ENCODE data around the gene USF3. TPM values are rescaled to one million over a fixed set of nuclear protein-coding genes. Genes with fewer than 3 reads are reported as not detected.

Gene USF3
- total and polyA plus RNA-seq, 2 of the 4 experiments (the other 2 are of a cell fraction), result 3.0 to 5.2 TPM

DNA sequence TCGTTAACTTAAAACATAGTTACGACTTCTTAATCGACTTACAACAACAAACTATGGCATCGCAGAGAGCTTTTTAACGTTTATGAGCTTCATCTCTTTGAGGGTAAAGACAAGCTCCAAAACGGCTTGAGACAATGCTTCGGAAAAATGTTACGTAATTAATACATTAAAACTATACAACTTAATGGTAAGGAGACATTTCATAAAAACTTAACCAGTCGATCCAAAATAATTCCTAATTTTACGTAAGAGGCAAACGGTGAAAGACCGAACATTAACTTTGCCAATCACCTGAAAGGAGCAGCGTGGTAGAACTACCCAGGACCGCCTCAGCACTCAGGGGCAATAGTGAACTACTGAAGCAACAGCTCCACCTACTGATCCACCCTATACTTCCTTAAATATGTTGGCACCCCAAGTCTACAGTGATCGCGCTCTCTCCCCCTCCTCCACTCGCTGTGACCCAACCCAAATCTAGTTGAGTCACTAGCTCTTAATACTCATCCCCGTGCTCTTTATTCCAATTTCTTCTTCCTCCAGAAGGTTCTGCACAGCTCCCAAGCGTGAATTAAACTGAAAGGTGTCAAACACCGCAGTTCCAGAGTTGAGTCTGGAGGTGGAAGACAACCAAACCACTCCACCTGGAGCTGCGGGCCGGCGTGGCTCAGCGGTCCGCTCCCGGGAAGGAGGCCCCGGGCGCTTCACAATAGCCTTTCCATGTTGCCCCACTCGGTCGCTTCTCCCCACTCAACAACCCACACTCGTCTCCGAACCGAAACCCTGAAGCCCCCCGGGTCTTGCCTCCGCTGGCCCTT is 48.7 kb upstream of the USF3 start:
- peaks cover 6% of the 10 kb centered on the region; the same call in 1 of the 2 replicates for H3K4me1 ChIP-seq (ENCODE audit: control insufficient read depth, insufficient read depth, low read length)
- H2AFZ ChIP-seq (replicated peaks; ENCODE audit: low read length, poor library complexity), result peak overlapping the region; percentile 98
- BruUV-seq (replicated peaks), result no TSS peak
- H2BK120ac ChIP-seq (ENCODE audit: low read depth, low read length), result peak overlapping the region; percentile 40
- H3K9me1 ChIP-seq (ENCODE audit: insufficient read depth, low read length), result peaks cover 10% of the 10 kb centered on the region; the same call in 1 of the 2 replicates
- intact Hi-C loops (cut with micrococcal nuclease), result loop anchor here (1.0 to 10.0 kb wide), 6 partner anchors 38 to 690 kb away; partner anchors contain the start of genes CCDC191, GRAMD1C and QTRT2
- peak overlapping the region; percentile 84 for H2AK5ac ChIP-seq (ENCODE audit: low read depth, low read length)
- peak overlapping the region; percentile 96 for H2AK9ac ChIP-seq (replicated peaks; ENCODE audit: low read depth, low read length, poor library complexity)
- WGBS, 2 experiments (ENCODE audit: extremely low coverage in 2 of 2, insufficient read length in 1 of 2), result 0% methylated on average over 4 of the region's 35 CpGs; no CpG with 5 or more reads in 1 of the 2 experiments
- peak overlapping the region; percentile 55; the same call in 1 of the 2 replicates for H3K23ac ChIP-seq (ENCODE audit: low read depth, low read length)
- H3K4me2 ChIP-seq (ENCODE audit: low read depth, low read length), result peak overlapping the region; percentile 80
- no peaks in the 10 kb centered on the region for H3K9me3 ChIP-seq (ENCODE audit: control insufficient read depth, insufficient read depth, low read length)
- CTCF ChIA-PET, result interaction anchor here (0.5 to 1.8 kb wide), 14 partner anchors 9 to 679 kb away, joined by 3 to 7 read pairs (median 4); no protein-coding TSS in a partner anchor
- POLR2A ChIA-PET (ENCODE audit: unreplicated experiment), result interaction anchor here (0.6 to 2.0 kb wide), 2 partner anchors 29 to 161 kb away, joined by 3 to 8 read pairs; no protein-coding TSS in a partner anchor
- ATAC-seq (ENCODE audit: low read depth), result peak; percentile 59
- H2BK5ac ChIP-seq (ENCODE audit: low read depth, low read length, poor library complexity, severe bottlenecking), result peak overlapping the region; percentile 80
- H2BK15ac ChIP-seq (ENCODE audit: low read depth, low read length), result no peak overlapping the region; the same call in 2 of the 3 replicates
- DNase-seq, result peak; percentile 90
- peaks cover 3 to 55% of the 10 kb centered on the region in 2 experiments; a peak in 3 of 4 replicates for H3K79me1 ChIP-seq (ENCODE audit: low read depth in 1 of 2, low read length in 2 of 2)
- dilution Hi-C loops (cut with HindIII; ENCODE audit: low sequenced_read_pairs, unreplicated experiment), result no loop called here
- peak overlapping the region; percentile 0; the same call in 1 of the 2 replicates for H2BK20ac ChIP-seq (ENCODE audit: low read depth, low read length)
- in situ Hi-C loops (cut with MboI; ENCODE audit: low sequenced_read_pairs), result no loop called here
- H3K4me3 ChIP-seq (ENCODE audit: insufficient read depth, low read depth, low read length), result peak overlapping the region; percentile 82
- H4K5ac ChIP-seq (ENCODE audit: low read depth, low read length), result peak overlapping the region; percentile 46
- H4K91ac ChIP-seq (ENCODE audit: insufficient read depth, low read depth, low read length), result peak overlapping the region; percentile 29
- peak overlapping the region; percentile 90 for H3K56ac ChIP-seq (ENCODE audit: extremely low read depth, insufficient read depth, low read length)
- H3K18ac ChIP-seq (ENCODE audit: low read depth, low read length), result peak overlapping the region; percentile 21
- peak overlapping the region; percentile 85 for H3K27ac ChIP-seq (ENCODE audit: insufficient read depth, low read length)
- H3K4ac ChIP-seq (ENCODE audit: low read depth, low read length), result peak overlapping the region; percentile 76
- H4K20me1 ChIP-seq (ENCODE audit: insufficient read depth, low read length), result peaks cover 49% of the 10 kb centered on the region
- no peaks in the 10 kb centered on the region for H3K36me3 ChIP-seq (ENCODE audit: control insufficient read depth, insufficient read depth, low read length)
- peak overlapping the region; percentile 88 for H3K9ac ChIP-seq (ENCODE audit: low read depth, low read length)
- peak overlapping the region; percentile 76 for H3K14ac ChIP-seq (replicated peaks; ENCODE audit: low read depth, low read length)
- peak overlapping the region; percentile 65 to 96; a peak in 3 of 4 replicates for H4K8ac ChIP-seq (ENCODE audit: low read depth in 2 of 2, low read length in 2 of 2)
- H3K27me3 ChIP-seq (ENCODE audit: control insufficient read depth, insufficient read depth, low read length), result no peaks in the 10 kb centered on the region
- no peak for TF ChIP-seq RFX5 (IDR thresholded peaks at IDR 0.05; ENCODE audit: low read depth, low read length)
- TF ChIP-seq, protein P1, sequence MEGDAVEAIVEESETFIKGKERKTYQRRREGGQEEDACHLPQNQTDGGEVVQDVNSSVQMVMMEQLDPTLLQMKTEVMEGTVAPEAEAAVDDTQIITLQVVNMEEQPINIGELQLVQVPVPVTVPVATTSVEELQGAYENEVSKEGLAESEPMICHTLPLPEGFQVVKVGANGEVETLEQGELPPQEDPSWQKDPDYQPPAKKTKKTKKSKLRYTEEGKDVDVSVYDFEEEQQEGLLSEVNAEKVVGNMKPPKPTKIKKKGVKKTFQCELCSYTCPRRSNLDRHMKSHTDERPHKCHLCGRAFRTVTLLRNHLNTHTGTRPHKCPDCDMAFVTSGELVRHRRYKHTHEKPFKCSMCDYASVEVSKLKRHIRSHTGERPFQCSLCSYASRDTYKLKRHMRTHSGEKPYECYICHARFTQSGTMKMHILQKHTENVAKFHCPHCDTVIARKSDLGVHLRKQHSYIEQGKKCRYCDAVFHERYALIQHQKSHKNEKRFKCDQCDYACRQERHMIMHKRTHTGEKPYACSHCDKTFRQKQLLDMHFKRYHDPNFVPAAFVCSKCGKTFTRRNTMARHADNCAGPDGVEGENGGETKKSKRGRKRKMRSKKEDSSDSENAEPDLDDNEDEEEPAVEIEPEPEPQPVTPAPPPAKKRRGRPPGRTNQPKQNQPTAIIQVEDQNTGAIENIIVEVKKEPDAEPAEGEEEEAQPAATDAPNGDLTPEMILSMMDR (conservative IDR thresholded peaks at IDR 0.05; ENCODE audit: low read depth, low read length), result peak; percentile 80
- TF ChIP-seq BHLHE40 (IDR thresholded peaks at IDR 0.05; ENCODE audit: low read depth, low read length), result no peak
- TF ChIP-seq MAFK (IDR thresholded peaks at IDR 0.05; ENCODE audit: low read depth, low read length), result no peak
- TF ChIP-seq, protein P2, sequence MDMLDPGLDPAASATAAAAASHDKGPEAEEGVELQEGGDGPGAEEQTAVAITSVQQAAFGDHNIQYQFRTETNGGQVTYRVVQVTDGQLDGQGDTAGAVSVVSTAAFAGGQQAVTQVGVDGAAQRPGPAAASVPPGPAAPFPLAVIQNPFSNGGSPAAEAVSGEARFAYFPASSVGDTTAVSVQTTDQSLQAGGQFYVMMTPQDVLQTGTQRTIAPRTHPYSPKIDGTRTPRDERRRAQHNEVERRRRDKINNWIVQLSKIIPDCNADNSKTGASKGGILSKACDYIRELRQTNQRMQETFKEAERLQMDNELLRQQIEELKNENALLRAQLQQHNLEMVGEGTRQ (IDR thresholded peaks at IDR 0.05; ENCODE audit: low read depth, low read length), result no peak
- no peak for TF ChIP-seq RCOR1 (IDR thresholded peaks at IDR 0.05; ENCODE audit: insufficient replicate concordance, low read length)
- TF ChIP-seq, protein P3, sequence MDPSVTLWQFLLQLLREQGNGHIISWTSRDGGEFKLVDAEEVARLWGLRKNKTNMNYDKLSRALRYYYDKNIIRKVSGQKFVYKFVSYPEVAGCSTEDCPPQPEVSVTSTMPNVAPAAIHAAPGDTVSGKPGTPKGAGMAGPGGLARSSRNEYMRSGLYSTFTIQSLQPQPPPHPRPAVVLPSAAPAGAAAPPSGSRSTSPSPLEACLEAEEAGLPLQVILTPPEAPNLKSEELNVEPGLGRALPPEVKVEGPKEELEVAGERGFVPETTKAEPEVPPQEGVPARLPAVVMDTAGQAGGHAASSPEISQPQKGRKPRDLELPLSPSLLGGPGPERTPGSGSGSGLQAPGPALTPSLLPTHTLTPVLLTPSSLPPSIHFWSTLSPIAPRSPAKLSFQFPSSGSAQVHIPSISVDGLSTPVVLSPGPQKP (IDR thresholded peaks at IDR 0.05; ENCODE audit: borderline replicate concordance, low read depth, low read length), result no peak
- TF ChIP-seq POLR2A (IDR thresholded peaks at IDR 0.05; ENCODE audit: low read depth, low read length), result peak; percentile 42
- peak; percentile 68; the same call in 1 of the 2 replicates for TF ChIP-seq MXI1 (IDR thresholded peaks at IDR 0.05; ENCODE audit: borderline replicate concordance, low read depth, low read length)
- peak; percentile 50; the same call in 1 of the 2 replicates for TF ChIP-seq MAZ (IDR thresholded peaks at IDR 0.05; ENCODE audit: borderline replicate concordance, low read depth, low read length)
- peak; percentile 74 for TF ChIP-seq RAD21 (IDR thresholded peaks at IDR 0.05; ENCODE audit: low read length)
- peak; percentile 81; the same call in 1 of the 2 replicates for TF ChIP-seq CHD1 (IDR thresholded peaks at IDR 0.05; ENCODE audit: low read depth, low read length)
